Measurements from ENCODE around the gene SMAD3.

DNA sequence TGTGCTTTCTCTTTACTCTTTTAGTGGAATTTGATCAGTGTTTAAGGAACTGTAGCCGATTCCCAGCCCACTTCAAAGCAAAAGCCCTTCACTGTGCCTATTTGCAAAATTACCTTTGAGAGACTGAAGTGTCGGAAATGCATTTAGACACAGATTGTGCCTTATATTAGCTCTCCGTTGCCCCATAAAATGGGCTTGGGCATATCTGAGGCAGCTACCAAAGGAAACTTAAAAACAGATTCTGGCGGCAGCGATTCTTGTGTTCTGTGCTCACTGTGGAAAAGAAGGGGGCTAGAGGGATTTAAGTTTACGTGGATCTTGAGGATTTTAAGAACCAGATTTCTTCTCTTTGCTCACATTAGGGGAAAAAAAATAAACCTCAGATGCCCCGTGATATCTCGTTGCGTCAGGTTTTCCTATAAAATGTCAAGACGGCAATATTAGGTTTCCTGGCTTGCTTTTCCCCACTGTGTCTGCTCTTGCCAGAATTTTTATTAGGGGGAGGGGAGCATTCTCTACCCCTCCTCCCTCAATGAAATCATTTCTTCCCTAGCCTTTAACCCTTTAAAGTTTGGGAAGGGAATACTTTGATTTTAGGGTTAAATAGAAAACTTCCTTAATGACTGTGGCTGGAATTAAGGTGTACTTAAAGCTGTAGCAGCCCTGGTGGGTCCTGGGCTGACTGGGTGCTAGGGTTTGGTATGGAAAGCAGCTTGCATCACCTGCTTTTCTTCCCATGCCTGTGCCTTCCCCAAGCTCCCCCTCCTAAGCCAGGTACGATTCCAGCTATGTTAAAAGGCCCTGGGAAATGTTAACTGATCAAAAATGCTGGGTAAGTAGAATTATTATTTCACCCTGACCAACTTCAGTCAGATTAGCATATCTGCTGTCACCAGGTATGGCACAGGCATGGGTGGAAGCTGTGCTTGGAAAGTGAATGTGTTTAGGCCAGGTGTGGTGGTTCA lies 73.8 kb downstream of the SMAD3 start:
- TF ChIP-seq ZBTB26 (tag by site-specific recombination; optimal IDR thresholded peaks at IDR 0.05): no peak
- TF ChIP-seq GLI4 (tag by site-specific recombination; IDR thresholded peaks at IDR 0.05): no peak
- peak; percentile 80 for TF ChIP-seq KLF10 (tag by site-specific recombination; IDR thresholded peaks at IDR 0.05)
- peak; percentile 100 for TF ChIP-seq ZNF24 (tag by site-specific recombination; IDR thresholded peaks at IDR 0.05)
- no peak for TF ChIP-seq CTCF (tag by site-specific recombination; IDR thresholded peaks at IDR 0.05)
- TF ChIP-seq, protein P1, sequence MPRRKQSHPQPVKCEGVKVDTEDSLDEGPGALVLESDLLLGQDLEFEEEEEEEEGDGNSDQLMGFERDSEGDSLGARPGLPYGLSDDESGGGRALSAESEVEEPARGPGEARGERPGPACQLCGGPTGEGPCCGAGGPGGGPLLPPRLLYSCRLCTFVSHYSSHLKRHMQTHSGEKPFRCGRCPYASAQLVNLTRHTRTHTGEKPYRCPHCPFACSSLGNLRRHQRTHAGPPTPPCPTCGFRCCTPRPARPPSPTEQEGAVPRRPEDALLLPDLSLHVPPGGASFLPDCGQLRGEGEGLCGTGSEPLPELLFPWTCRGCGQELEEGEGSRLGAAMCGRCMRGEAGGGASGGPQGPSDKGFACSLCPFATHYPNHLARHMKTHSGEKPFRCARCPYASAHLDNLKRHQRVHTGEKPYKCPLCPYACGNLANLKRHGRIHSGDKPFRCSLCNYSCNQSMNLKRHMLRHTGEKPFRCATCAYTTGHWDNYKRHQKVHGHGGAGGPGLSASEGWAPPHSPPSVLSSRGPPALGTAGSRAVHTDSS (tag by site-specific recombination; IDR thresholded peaks at IDR 0.05): no peak
- TF ChIP-seq ZBTB20 (tag by site-specific recombination; IDR thresholded peaks at IDR 0.05): peak; percentile 89
- TF ChIP-seq ZNF324 (tag by site-specific recombination; IDR thresholded peaks at IDR 0.05): peak; percentile 17; the same call in 1 of the 2 replicates
- TF ChIP-seq ZNF426 (tag by site-specific recombination; IDR thresholded peaks at IDR 0.05): no peak
